Measurements from ENCODE around the gene EYS.

Gene EYS

DNA sequence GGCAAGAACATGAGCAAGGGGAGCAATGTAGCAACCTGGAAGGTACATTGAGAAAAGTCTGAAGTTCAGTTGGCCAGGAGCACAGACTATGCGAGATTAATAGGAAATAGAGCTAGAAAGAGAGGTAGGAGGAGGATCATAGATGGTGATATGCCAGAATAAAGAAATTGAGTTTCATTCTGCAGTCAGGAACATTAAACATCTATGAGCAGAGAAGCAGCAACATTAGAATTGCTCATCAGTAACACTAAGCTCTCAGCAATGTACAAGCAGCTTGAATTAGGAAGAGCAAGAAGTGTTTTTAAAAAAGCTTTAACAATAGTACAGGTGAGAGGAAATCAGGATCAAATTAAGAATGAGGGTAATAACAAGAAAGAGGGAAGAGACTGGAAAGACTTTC, 1603.5 kb downstream of the EYS start:
- no peak for DNase-seq (ENCODE audit: low read depth)

DNA sequence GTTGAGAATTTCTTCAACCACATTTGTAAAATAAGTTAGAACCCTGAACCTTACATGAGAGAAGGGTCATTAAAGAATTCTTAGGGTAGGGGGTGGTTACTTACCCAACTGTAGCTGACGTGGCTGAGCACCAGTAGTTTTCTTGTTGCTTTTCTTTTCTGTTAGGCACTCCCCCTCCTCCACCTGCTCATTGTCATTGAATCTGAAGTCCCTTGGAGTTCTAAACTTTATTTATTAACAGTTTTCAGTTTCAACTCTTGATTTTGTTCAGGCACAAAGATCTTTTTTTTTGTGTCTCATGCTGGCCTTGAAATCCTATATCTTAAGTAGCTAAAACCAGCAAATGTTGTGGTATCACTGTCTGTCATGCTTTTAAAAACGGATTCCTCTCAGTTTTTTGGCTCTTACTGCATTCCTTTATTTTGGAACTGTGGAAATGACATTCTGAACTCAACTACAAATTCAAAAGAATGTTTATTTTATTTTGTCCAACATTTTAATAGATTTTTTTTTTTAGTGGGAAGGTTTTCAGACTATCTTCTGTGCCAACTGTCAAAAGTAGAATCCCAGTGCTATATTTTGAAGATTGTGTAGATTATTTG, 1606.2 kb downstream of the EYS start:
- TF ChIP-seq, protein P1, sequence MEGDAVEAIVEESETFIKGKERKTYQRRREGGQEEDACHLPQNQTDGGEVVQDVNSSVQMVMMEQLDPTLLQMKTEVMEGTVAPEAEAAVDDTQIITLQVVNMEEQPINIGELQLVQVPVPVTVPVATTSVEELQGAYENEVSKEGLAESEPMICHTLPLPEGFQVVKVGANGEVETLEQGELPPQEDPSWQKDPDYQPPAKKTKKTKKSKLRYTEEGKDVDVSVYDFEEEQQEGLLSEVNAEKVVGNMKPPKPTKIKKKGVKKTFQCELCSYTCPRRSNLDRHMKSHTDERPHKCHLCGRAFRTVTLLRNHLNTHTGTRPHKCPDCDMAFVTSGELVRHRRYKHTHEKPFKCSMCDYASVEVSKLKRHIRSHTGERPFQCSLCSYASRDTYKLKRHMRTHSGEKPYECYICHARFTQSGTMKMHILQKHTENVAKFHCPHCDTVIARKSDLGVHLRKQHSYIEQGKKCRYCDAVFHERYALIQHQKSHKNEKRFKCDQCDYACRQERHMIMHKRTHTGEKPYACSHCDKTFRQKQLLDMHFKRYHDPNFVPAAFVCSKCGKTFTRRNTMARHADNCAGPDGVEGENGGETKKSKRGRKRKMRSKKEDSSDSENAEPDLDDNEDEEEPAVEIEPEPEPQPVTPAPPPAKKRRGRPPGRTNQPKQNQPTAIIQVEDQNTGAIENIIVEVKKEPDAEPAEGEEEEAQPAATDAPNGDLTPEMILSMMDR (conservative IDR thresholded peaks at IDR 0.05; ENCODE audit: control insufficient read depth, insufficient read depth, low read depth, low read length): no peak
- no peak for DNase-seq (ENCODE audit: low read depth)
- no peak overlapping the region for H3K4me3 ChIP-seq (ENCODE audit: control insufficient read depth, low read depth, low read length)

More for the DNA sequence above, 1603.5 kb downstream of the EYS start:
- TF ChIP-seq, protein P1 (conservative IDR thresholded peaks at IDR 0.05; ENCODE audit: control insufficient read depth, insufficient read depth, low read depth, low read length): no peak
- H3K4me3 ChIP-seq (ENCODE audit: control insufficient read depth, low read depth, low read length): no peak overlapping the region

DNA sequence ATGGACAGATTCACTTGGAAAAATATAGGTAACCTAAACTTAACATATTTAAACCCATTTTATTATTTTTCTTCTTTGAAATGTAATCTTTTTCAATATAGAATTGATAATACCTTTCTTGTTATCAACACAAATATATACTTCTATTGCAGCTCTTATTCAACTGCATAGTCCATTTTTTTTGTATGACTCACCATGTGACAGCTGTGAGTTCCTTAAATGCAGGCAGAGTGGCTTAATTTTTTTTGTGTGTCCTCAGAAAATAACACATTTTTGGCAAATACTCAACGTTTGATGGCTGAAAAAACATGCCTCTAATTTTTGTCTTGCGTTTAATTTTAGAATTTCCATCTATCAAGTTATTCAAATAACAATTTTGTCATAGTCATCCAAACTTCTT, 1616.7 kb downstream of the EYS start:
- DNase-seq (ENCODE audit: low read depth): peak; percentile 6
- no peak overlapping the region for H3K4me3 ChIP-seq (ENCODE audit: control insufficient read depth, low read depth, low read length)
- TF ChIP-seq, protein P1 (conservative IDR thresholded peaks at IDR 0.05; ENCODE audit: control insufficient read depth, insufficient read depth, low read depth, low read length): no peak

DNA sequence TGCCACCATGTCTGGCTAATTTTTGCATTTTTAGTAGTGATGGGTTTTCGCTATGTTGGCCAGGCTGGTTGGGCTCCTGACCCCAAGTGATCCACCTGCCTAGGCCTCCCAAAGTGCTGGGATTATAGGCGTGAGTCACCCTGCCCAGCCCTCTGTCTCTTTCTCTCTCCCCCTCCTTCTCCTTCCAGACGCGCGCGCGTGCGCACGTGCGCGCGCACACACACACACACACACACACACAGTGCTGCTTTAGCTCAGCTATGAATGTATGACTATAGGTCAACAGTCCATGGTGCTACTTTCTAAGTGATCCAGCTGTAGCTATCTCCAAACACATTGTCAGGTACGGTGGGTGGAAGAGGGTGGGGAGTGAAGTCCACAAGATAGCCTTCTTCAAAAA, 1621.9 kb downstream of the EYS start:
- TF ChIP-seq, protein P1 (conservative IDR thresholded peaks at IDR 0.05; ENCODE audit: control insufficient read depth, insufficient read depth, low read depth, low read length): no peak
- DNase-seq (ENCODE audit: low read depth): no peak
- no peak overlapping the region for H3K4me3 ChIP-seq (ENCODE audit: control insufficient read depth, low read depth, low read length)

DNA sequence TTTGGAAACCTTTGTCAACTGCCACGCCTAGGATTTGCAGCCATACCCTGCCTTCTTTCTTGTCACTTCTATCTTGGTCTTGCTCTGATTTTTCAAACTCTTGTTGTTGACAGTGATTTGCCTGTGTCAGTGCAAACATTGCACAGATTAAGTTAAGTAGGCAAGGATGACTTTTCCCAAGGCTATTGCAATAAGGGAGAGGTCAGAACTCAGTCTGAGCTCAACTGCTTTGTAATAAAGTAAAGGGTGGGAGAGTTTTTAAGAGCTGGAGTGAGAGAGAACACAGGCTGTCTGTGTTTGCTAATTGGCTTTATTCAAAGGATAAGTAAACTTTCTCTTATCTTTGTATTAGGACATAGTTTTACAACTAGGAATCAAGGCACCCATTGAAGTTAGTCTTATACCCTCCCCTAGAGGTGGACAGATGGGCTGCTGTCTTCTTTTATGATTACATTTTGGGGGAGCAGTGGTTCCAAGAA, 1622.8 kb downstream of the EYS start:
- TF ChIP-seq, protein P1 (conservative IDR thresholded peaks at IDR 0.05; ENCODE audit: control insufficient read depth, insufficient read depth, low read depth, low read length): no peak
- DNase-seq (ENCODE audit: low read depth): no peak
- H3K4me3 ChIP-seq (ENCODE audit: control insufficient read depth, low read depth, low read length): no peak overlapping the region

DNA sequence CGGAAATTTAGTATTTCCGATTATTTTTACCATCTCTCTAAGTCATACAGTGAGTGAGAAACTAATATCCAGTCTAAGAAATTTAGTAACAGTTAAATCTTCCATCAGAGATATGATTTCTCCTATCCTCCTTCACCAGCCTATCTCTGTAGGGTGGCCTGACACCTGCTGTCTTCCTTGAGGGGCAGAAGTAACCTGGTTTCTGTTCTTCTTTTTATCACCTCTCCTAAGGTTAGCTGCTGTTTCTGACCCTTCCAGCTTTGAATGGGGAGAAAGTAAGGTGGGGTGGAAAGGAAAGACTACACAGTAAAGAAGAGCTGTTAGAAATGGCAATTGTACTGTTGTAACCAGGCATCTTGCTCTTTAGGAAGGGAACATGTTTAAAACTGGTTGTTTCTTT, 1623.8 kb downstream of the EYS start:
- TF ChIP-seq, protein P1 (conservative IDR thresholded peaks at IDR 0.05; ENCODE audit: control insufficient read depth, insufficient read depth, low read depth, low read length): no peak
- DNase-seq (ENCODE audit: low read depth): no peak
- H3K4me3 ChIP-seq (ENCODE audit: control insufficient read depth, low read depth, low read length): no peak overlapping the region

DNA sequence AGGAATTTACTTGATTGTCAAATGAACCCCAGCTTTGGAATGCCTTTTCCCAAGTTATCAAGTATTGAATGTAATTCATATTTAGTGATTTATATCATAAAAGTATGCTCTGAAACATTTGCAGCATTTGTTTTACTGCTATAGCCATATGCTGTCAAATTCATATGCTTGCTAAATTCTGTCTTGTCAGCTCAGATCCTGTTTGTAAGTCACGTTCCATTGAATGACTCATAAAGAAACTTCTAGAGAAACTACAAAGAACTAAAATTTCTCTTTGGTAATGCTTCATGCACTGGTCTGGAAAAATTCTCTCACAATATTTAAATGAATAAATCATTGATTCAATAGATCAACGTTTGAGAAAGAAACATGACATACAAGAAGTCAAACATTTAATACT, 1625.6 kb downstream of the EYS start:
- DNase-seq (ENCODE audit: low read depth): no peak
- TF ChIP-seq, protein P1 (conservative IDR thresholded peaks at IDR 0.05; ENCODE audit: control insufficient read depth, insufficient read depth, low read depth, low read length): no peak
- H3K4me3 ChIP-seq (ENCODE audit: control insufficient read depth, low read depth, low read length): no peak overlapping the region

Data from fibroblast of mammary gland (primary cell).